Stimulated activated CD4-positive, alpha-beta T cell treated with anti-CD3 and anti-CD28 coated beads, Interleukin-15, amount 100 ng/mL, for 24 hours (primary cell): ENCODE measurements around the gene INSR.

Experiments
- DNase-seq: peaks from one replicate; pipeline ENCODE4 v3.0.0-alpha.2; 2020

Gene INSR

DNA sequence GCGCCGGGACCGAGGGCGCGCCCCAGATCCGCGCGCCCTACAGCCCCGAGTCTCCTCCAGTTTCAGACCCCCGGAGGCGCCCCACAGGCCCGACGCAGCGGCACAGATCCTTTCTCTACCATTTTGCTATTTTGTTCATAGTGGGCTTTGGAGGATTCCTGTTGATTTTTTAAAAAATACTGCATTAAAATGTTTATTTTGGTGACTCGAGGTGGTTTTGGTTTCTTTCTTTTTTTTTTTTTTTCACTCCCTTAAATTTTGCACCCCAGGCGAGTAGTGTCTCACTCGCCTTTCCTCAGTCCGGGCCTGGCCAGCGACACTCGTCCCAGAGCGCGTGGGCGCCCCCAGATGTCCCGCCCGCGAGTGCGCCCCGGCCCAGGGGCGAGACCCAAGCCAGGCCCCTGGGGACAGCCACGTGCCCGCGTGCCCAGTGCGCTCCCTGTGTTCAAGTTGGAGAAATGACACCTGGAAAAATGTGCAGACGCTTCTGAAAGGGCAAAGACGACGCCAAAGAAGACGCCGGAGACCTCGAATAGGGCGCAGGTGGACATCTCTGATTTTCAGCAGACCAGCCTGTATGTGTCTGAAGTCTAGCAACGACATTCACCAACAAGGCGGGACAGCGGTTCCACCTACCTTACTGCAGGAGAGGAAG lies 471 bp upstream of the INSR start:
- peak; percentile 63 for DNase-seq

DNA sequence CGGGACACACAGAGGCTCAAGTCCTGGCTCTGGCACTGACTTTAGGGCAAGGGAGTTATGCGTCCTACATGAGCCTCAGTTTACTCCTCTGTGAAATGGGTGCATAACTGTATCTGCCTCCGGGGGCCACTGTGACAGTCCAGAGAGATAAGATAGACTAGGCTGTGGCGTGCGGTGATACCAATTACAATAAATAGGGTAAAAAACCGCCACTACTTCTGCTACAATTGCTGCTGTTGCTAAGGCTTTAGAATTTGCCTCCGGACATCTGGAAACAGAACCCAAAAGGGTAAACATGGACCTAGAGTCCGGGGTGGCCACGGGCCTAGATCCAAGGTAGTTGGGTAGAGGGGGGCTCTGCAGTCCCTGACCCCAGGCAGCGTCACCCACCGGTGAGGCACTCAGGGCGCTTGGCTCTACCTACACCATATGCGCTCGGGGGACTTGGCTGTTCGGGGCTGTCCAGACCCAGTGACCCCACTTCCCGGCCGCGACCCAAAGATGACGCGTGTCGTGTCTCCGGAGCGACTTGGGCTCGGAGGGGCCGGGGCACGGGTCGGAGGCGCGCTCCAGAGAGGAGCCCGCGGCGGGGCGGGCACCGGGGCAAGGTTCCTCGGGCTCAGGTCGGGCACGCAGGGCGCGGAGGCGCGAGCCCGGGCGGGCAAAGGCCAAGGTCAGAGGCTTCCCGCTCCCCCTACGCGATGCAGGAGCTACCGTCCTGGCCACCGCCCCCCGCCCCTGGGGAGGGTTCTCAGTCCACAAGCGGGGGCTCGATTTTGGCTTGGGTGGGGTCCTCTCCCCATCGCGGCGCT lies 1.1 kb downstream of the INSR start:
- peak; percentile 27 for DNase-seq

GRCh38 chr19:7292352-7292949 lies 1.8 kb downstream of the INSR start:
- no peak for DNase-seq

DNA sequence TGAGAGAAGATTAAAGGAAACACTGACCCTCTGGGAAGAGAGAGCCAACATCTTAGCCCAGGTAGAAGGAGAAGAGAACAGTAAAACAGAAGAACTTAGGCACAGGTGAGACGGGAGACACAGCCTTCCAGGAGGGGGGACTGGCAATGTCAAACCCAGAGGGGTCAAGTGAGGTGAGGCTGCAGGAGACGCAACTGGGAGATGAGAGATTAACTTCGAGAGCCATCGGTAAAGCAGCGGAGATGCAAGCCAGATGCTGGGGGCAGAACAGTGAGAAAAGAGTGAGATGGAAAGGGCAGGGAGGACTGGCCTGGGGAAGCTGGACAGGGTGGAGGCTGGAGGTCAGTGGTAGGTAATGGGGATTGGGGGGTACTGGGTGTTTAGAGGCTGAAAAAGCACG lies 5.2 kb downstream of the INSR start:
- no peak for DNase-seq

GRCh38 chr19:7288131-7288530 lies 6.1 kb downstream of the INSR start:
- no peak for DNase-seq

GRCh38 chr19:7287722-7288121 lies 6.5 kb downstream of the INSR start:
- DNase-seq = no peak

DNA sequence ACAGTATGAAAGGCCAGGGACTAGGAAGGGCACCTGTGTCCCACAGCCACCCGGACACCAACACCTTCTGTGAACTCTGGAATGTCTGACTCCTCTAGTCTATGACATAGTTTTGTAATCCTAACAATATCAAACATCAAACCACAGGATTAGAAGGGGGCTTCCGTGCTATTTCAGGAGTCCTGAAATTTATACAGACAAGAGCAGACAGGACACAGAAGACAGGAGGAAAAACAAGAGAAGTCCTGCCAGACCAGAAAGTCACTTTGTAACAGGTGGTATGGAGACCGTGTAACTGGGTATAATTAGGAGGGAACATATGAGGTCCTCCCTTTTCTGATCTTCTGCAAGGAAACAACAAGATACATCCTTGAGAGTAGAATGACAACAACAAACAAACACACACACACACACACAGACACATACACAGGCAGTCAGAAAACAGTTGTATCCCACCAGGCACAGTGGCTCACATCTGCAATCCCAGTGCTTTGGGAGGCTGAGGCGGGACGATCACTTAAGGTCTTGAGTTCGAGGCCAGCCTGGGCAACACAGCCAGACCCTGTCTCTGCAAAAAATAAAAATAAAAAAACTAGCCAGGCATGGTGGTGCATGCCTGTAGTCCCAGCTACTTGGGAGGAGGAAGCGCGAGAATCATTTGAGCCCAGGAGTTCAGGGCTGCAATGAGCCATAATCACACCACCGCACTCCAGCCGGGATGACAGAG lies 13.1 kb downstream of the INSR start:
- no peak for DNase-seq

- no peak for DNase-seq
Measured at GRCh38 chr19:7272856-7273578, 21.2 kb downstream of the INSR start.

GRCh38 chr19:7268705-7269098 lies 25.5 kb downstream of the INSR start:
- no peak for DNase-seq

- DNase-seq = no peak
Measured at GRCh38 chr19:7267792-7268704, 26.2 kb downstream of the INSR start.

- no peak for DNase-seq
Measured at GRCh38 chr19:7266832-7267231, 27.4 kb downstream of the INSR start.

DNA sequence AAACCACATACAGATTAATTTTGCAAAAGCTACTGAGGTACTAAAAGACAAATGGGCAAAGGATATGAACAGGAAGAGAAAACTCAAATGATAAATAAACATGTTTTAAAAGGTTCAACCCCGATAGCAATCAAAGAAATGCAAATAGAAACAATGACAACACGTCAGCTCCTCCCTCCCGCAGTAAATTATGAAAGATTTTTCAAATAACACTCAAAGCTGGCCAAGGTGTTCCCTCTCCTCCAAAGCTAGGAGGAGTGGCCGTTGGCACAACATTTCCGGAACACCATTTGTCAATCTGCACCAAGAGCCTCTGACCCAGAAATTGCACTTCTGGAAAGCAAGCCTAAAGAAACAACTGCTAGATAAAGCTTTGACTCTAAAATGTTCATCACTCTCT lies 28.3 kb downstream of the INSR start:
- no peak for DNase-seq

- DNase-seq = no peak
Measured at GRCh38 chr19:7264858-7265257, 29.4 kb downstream of the INSR start.

- no peak for DNase-seq
Measured at GRCh38 chr19:7263521-7263920, 30.7 kb downstream of the INSR start.

DNA sequence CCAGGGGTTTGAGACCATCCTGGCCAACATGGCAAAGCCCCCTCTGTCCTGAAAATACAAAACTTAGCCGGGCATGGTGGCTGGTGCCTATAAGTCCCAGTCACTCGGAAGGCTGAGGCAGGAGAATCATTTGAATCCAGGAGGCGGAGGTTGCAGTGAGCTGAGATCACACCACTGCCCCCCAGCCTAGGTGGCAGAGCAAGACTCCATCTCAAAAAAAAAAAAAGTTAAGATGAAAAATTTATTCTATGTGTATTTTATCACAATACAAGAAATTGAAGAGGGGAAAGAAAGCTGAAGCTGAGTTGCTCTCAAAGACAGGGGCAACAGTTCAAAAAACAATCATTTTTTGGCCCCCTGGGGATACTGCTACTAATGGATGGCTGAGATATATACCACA lies 31.1 kb downstream of the INSR start:
- no peak for DNase-seq

DNA sequence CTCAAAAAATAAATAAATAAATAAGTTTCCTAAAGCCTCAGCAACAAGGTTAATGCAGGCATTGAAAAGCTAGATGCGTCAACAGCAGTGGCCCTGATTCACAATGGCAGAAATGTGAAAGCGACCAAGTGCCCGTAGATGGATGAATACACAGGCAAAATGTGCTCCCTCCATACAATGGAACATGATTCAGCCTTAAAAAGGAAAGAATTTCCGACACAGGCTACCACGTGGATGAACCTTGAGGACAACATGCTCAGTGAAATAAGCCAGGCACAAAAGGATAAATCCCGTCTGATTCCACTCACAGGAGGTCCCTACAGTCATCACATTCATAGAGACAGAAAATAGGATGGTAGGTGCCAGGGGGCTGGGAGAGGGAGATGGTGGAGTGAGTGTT lies 31.7 kb downstream of the INSR start:
- DNase-seq = no peak

GRCh38 chr19:7260161-7260560 lies 34.1 kb downstream of the INSR start:
- no peak for DNase-seq

DNA sequence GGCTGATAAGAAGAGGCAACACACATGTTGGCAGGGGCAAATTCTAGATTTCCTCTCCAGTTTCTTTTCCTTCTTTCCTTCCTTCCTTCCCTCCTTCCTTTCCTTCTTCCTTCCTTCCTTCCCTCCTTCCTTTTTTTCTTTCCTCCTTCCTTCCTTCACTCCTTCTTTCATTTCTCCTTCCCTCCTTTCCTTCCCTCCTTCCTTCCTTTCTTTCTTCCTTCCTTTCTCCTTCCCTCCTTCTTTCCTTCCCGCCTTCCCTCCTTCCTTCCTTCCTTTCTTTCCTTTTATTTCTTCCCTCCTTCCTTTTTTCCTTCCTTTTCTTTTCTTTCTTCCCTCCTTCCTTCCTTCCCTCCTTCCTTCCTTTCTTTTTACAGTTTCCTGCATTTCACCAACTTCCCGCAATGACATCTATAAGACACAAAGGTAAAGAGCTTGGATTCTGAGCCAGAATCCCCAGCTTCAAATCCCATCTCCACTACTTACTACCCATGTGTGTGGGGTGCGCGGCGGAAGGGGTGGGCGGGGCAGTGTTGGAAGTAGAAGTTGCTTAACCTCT lies 35.3 kb downstream of the INSR start:
- DNase-seq = no peak

GRCh38 chr19:7258041-7258839 lies 36.0 kb downstream of the INSR start:
- no peak for DNase-seq
